ENCODE data around the gene KCNIP1.

The KCNIP1 gene

GRCh38 chr5:170496662-170497028 lies 7.2 kb upstream of the KCNIP1 start:
- Histone ChIP-seq H4K12ac (ENCODE audit: low read depth, low read length) (no peak overlapping the region), H4K91ac (ENCODE audit: low read depth, low read length) (no peak overlapping the region), H3K4me3 (ENCODE audit: low read depth, low read length) (no peak overlapping the region)

DNA sequence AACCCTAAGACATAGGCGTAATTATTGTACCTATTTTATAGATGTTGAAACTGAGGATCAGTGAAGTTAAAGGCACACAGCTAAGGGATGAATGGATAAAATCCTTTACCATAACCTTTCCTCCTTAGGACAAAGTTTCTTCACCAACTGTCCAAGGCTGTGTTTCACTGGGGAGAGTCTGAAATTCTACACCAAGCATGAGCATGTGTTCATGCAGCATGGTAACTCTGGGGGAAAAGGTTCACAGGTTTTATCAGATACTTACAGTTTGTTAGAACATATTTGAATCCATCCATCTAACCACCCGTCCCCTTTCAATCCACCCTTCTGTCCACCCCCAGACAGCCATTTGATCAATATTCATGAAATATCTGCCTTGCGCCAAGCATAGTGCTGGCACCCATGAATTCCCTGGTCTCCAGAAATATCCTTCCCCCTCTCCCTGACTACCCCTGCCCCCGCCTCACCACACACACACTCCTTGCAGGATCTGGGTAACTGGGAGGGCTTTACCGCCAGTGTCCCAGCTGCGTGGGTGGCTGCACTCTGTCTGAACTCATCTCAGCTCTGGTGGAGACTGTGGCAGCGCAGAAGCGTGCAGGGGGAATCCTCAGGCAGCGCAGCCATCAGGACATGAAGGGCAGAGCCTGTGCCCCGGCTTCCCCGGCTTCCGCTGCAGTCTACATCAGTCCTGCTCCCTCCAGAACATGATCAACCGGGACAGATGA lies 6.3 kb upstream of the KCNIP1 start:
- Histone ChIP-seq H2AK5ac (ENCODE audit: low read length) (no peak overlapping the region), H3K79me2 (ENCODE audit: control insufficient read depth, insufficient read depth, low read length, poor library complexity) (no peaks in the 10 kb centered on the region), H3K18ac (ENCODE audit: low read length) (no peak overlapping the region), H3K36me3 (ENCODE audit: control insufficient read depth in 1 of 2, insufficient read depth in 2 of 2, low read length in 2 of 2) (no peaks in the 10 kb centered on the region), H3K27me3 (ENCODE audit: insufficient read depth, low read length) (peaks cover under 1% of the 10 kb centered on the region), H4K12ac (ENCODE audit: low read depth, low read length) (no peak overlapping the region), H3K27ac (ENCODE audit: low read depth, low read length) (no peak overlapping the region), H3K4me2 (ENCODE audit: low read length) (no peak overlapping the region), H3K23ac (ENCODE audit: low read length) (no peak overlapping the region), H4K91ac (ENCODE audit: low read depth, low read length) (no peak overlapping the region), H2AFZ (ENCODE audit: insufficient read depth, low read length, poor library complexity) (no peak overlapping the region), H2BK12ac (ENCODE audit: low read length) (no peak overlapping the region), H2BK5ac (ENCODE audit: low read depth, low read length, poor library complexity) (no peak overlapping the region), H4K8ac (ENCODE audit: low read depth, low read length) (no peak overlapping the region), H3K9me3 (ENCODE audit: insufficient read depth, low read depth, low read length) (peaks cover 4% of the 10 kb centered on the region), H3K4ac (ENCODE audit: low read depth, low read length) (no peak overlapping the region), H3K9ac (ENCODE audit: low read length) (no peak overlapping the region), H3K4me1 (ENCODE audit: control insufficient read depth in 1 of 2, insufficient read depth in 2 of 2, low read length in 2 of 2) (no peaks in the 10 kb centered on the region), H3K4me3 (ENCODE audit: low read depth, low read length) (no peak overlapping the region), H3K14ac (ENCODE audit: low read length) (no peak overlapping the region), H2BK120ac (ENCODE audit: insufficient read depth, low read length, poor library complexity) (no peak overlapping the region), H3K79me1 (ENCODE audit: low read length) (no peaks in the 10 kb centered on the region)
- no CpG with 5 or more reads among the region's 13 CpGs for WGBS (ENCODE audit: extremely low coverage, insufficient coverage, insufficient read length)
- no peak for DNase-seq

More at GRCh38 chr5:170496662-170497028, 7.2 kb upstream of the KCNIP1 start:
- no peak overlapping the region for H2BK5ac ChIP-seq (ENCODE audit: low read depth, low read length, poor library complexity)
- H3K79me2 ChIP-seq (ENCODE audit: control insufficient read depth, insufficient read depth, low read length, poor library complexity): no peaks in the 10 kb centered on the region
- no peaks in the 10 kb centered on the region for H3K27me3 ChIP-seq (ENCODE audit: insufficient read depth, low read length)
- no peak overlapping the region for H3K23ac ChIP-seq (ENCODE audit: low read length)
- no peak overlapping the region for H2AFZ ChIP-seq (ENCODE audit: insufficient read depth, low read length, poor library complexity)
- no peak overlapping the region for H3K4ac ChIP-seq (ENCODE audit: low read depth, low read length)
- H2BK120ac ChIP-seq (ENCODE audit: insufficient read depth, low read length, poor library complexity): no peak overlapping the region
- no peak for DNase-seq
- H3K79me1 ChIP-seq (ENCODE audit: low read length): peaks cover 1% of the 10 kb centered on the region
- no CpG with 5 or more reads among the region's 6 CpGs for WGBS (ENCODE audit: extremely low coverage, insufficient coverage, insufficient read length)
- no peaks in the 10 kb centered on the region for H3K36me3 ChIP-seq (ENCODE audit: control insufficient read depth in 1 of 2, insufficient read depth in 2 of 2, low read length in 2 of 2)
- H3K9me3 ChIP-seq (ENCODE audit: insufficient read depth, low read depth, low read length): peaks cover 4% of the 10 kb centered on the region
- H4K8ac ChIP-seq (ENCODE audit: low read depth, low read length): no peak overlapping the region
- no peak overlapping the region for H3K4me2 ChIP-seq (ENCODE audit: low read length)
- no peak overlapping the region for H3K27ac ChIP-seq (ENCODE audit: low read depth, low read length)
- H3K18ac ChIP-seq (ENCODE audit: low read length): no peak overlapping the region
- H2AK5ac ChIP-seq (ENCODE audit: low read length): no peak overlapping the region
- no peaks in the 10 kb centered on the region for H3K4me1 ChIP-seq (ENCODE audit: control insufficient read depth in 1 of 2, insufficient read depth in 2 of 2, low read length in 2 of 2)
- H3K14ac ChIP-seq (ENCODE audit: low read length): no peak overlapping the region
- H2BK12ac ChIP-seq (ENCODE audit: low read length): no peak overlapping the region
- H3K9ac ChIP-seq (ENCODE audit: low read length): no peak overlapping the region

GRCh38 chr5:170498811-170499351 lies 4.9 kb upstream of the KCNIP1 start:
- Histone ChIP-seq H2BK5ac (ENCODE audit: low read depth, low read length, poor library complexity) (no peak overlapping the region), H3K27ac (ENCODE audit: low read depth, low read length) (no peak overlapping the region), H3K9me3 (ENCODE audit: insufficient read depth, low read depth, low read length) (peaks cover 4% of the 10 kb centered on the region), H3K27me3 (ENCODE audit: insufficient read depth, low read length) (peaks cover 7% of the 10 kb centered on the region), H3K4me2 (ENCODE audit: low read length) (no peak overlapping the region), H2AK5ac (ENCODE audit: low read length) (no peak overlapping the region), H3K14ac (ENCODE audit: low read length) (no peak overlapping the region), H3K79me2 (ENCODE audit: control insufficient read depth, insufficient read depth, low read length, poor library complexity) (no peaks in the 10 kb centered on the region), H4K12ac (ENCODE audit: low read depth, low read length) (no peak overlapping the region), H4K8ac (ENCODE audit: low read depth, low read length) (no peak overlapping the region), H3K9ac (ENCODE audit: low read length) (no peak overlapping the region), H3K4me1 (ENCODE audit: control insufficient read depth in 1 of 2, insufficient read depth in 2 of 2, low read length in 2 of 2) (peaks cover 0 to under 1% of the 10 kb centered on the region in 2 experiments), H3K18ac (ENCODE audit: low read length) (no peak overlapping the region), H2BK12ac (ENCODE audit: low read length) (no peak overlapping the region), H3K4ac (ENCODE audit: low read depth, low read length) (no peak overlapping the region), H4K91ac (ENCODE audit: low read depth, low read length) (no peak overlapping the region), H3K36me3 (ENCODE audit: control insufficient read depth in 1 of 2, insufficient read depth in 2 of 2, low read length in 2 of 2) (no peaks in the 10 kb centered on the region), H3K23ac (ENCODE audit: low read length) (no peak overlapping the region), H3K4me3 (ENCODE audit: low read depth, low read length) (no peak overlapping the region), H3K79me1 (ENCODE audit: low read length) (no peaks in the 10 kb centered on the region), H2BK120ac (ENCODE audit: insufficient read depth, low read length, poor library complexity) (no peak overlapping the region), H2AFZ (ENCODE audit: insufficient read depth, low read length, poor library complexity) (no peak overlapping the region)
- no peak for DNase-seq
- no CpG with 5 or more reads among the region's 5 CpGs for WGBS (ENCODE audit: extremely low coverage, insufficient coverage, insufficient read length)

DNA sequence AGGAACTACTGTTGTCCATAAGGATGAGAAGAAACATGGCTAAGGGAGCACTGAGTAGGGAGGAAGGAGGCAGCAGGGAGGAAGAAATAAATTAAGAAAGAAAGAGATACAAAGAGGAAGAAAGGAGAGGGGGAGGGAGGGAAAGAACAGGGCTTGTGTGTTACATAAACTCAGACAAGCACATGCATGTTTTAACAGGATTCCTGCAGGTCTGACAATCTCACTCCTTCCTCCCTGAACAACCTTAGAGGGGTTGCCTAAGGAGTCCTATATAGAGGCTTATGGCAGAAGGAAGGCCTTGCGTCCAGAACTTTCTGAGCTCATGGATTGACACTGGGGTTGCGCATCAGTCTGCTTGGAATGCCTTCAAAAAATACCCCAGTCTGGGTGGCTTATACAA lies 4.2 kb upstream of the KCNIP1 start:
- H2BK5ac ChIP-seq (ENCODE audit: low read depth, low read length, poor library complexity): no peak overlapping the region
- H3K4me2 ChIP-seq (ENCODE audit: low read length): no peak overlapping the region
- no peak overlapping the region for H3K23ac ChIP-seq (ENCODE audit: low read length)
- H4K91ac ChIP-seq (ENCODE audit: low read depth, low read length): no peak overlapping the region
- H2AK5ac ChIP-seq (ENCODE audit: low read length): no peak overlapping the region
- DNase-seq: no peak
- no peak overlapping the region for H4K12ac ChIP-seq (ENCODE audit: low read depth, low read length)
- no peak overlapping the region for H4K8ac ChIP-seq (ENCODE audit: low read depth, low read length)
- peaks cover 14% of the 10 kb centered on the region for H3K27me3 ChIP-seq (ENCODE audit: insufficient read depth, low read length)
- no peak overlapping the region for H3K9ac ChIP-seq (ENCODE audit: low read length)
- H3K4me1 ChIP-seq (ENCODE audit: control insufficient read depth in 1 of 2, insufficient read depth in 2 of 2, low read length in 2 of 2): peaks cover 0 to 3% of the 10 kb centered on the region in 2 experiments
- no peak overlapping the region for H3K4ac ChIP-seq (ENCODE audit: low read depth, low read length)
- H3K79me2 ChIP-seq (ENCODE audit: control insufficient read depth, insufficient read depth, low read length, poor library complexity): no peaks in the 10 kb centered on the region
- no peak overlapping the region for H3K18ac ChIP-seq (ENCODE audit: low read length)
- H3K36me3 ChIP-seq (ENCODE audit: control insufficient read depth in 1 of 2, insufficient read depth in 2 of 2, low read length in 2 of 2): no peaks in the 10 kb centered on the region
- no peaks in the 10 kb centered on the region for H3K79me1 ChIP-seq (ENCODE audit: low read length)
- no peak overlapping the region for H2BK12ac ChIP-seq (ENCODE audit: low read length)
- no peak overlapping the region for H3K27ac ChIP-seq (ENCODE audit: low read depth, low read length)
- whole genome bisulfite sequencing (ENCODE audit: extremely low coverage, insufficient coverage, insufficient read length): no CpG with 5 or more reads among the region's 2 CpGs
- no peak overlapping the region for H2BK120ac ChIP-seq (ENCODE audit: insufficient read depth, low read length, poor library complexity)
- peaks cover 4% of the 10 kb centered on the region for H3K9me3 ChIP-seq (ENCODE audit: insufficient read depth, low read depth, low read length)
- no peak overlapping the region for H2AFZ ChIP-seq (ENCODE audit: insufficient read depth, low read length, poor library complexity)
- no peak overlapping the region for H3K14ac ChIP-seq (ENCODE audit: low read length)
- no peak overlapping the region for H3K4me3 ChIP-seq (ENCODE audit: low read depth, low read length)

Measured in trophoblast cell (in vitro differentiated cells and primary cell).